Dermis blood vessel endothelial cell (primary cell): ENCODE data around the gene SOWAHA. TPM values are rescaled to one million over a fixed set of nuclear protein-coding genes. Genes with fewer than 3 reads are reported as not detected.

Experiments used
- DNase-seq: peaks from one replicate; pipeline ENCODE4 v3.0.0; 2010
- total RNA-seq: library from RNA; depleted of rRNA; stranded (reverse); fragments of >200 nt; gene quantifications from 2 replicates; pipeline ENCODE4 v1.2.3, GENCODE V29; 2014

The SOWAHA gene
- not detected in 2 replicates for total RNA-seq

- no peak for DNase-seq
These were observed at the start of gene SOWAHA for GRCh38 chr5:132812781-132813598. TSS of gene SOWAHA (plus strand) at chr5:132813302. CDS start at chr5:132813622, 320 bp downstream.

GRCh38 chr5:132764051-132764450 is 49.1 kb upstream of the SOWAHA start:
- DNase-seq: no peak

GRCh38 chr5:132764671-132765238 is 48.3 kb upstream of the SOWAHA start:
- DNase-seq: no peak

GRCh38 chr5:132765311-132766019 is 47.6 kb upstream of the SOWAHA start:
- DNase-seq: no peak

GRCh38 chr5:132766020-132766805 is 46.9 kb upstream of the SOWAHA start:
- no peak for DNase-seq

- no peak for DNase-seq
These were observed 46.4 kb upstream of the SOWAHA start for GRCh38 chr5:132766806-132767055.

- peak; percentile 29 for DNase-seq
These were observed 46.0 kb upstream of the SOWAHA start for GRCh38 chr5:132767150-132767549.

GRCh38 chr5:132768485-132768868 is 44.6 kb upstream of the SOWAHA start:
- DNase-seq: no peak

- DNase-seq: peak; percentile 74
These were observed 42.5 kb upstream of the SOWAHA start for GRCh38 chr5:132770476-132771159.

GRCh38 chr5:132771503-132771998 is 41.6 kb upstream of the SOWAHA start:
- DNase-seq: peak; percentile 64

- no peak for DNase-seq
These were observed 40.6 kb upstream of the SOWAHA start for GRCh38 chr5:132772291-132773070.

- no peak for DNase-seq
These were observed 40.0 kb upstream of the SOWAHA start for GRCh38 chr5:132773114-132773513.

- no peak for DNase-seq
These were observed 39.3 kb upstream of the SOWAHA start for GRCh38 chr5:132773601-132774355.

GRCh38 chr5:132774406-132774805 is 38.7 kb upstream of the SOWAHA start:
- DNase-seq: no peak

- DNase-seq: no peak
These were observed 38.2 kb upstream of the SOWAHA start for GRCh38 chr5:132774896-132775295.

GRCh38 chr5:132775476-132775961 is 37.6 kb upstream of the SOWAHA start:
- no peak for DNase-seq

- peak; percentile 43 for DNase-seq
These were observed 36.8 kb upstream of the SOWAHA start for GRCh38 chr5:132776131-132776937.

- no peak for DNase-seq
These were observed 36.2 kb upstream of the SOWAHA start for GRCh38 chr5:132776938-132777208.

- peak; percentile 49 for DNase-seq
These were observed 35.7 kb upstream of the SOWAHA start, which contains the start of gene SEPTIN8 for GRCh38 chr5:132777209-132778069. TSS of gene SEPTIN8 (minus strand) at chr5:132777239. CDS start at chr5:132777137, 102 bp downstream.
